Keratinocyte (primary cell): ENCODE measurements around the gene OSMR. TPM values are rescaled to one million over a fixed set of nuclear protein-coding genes. Genes with fewer than 3 reads are reported as not detected.

Experiments used
- DNase-seq: peaks from one replicate; pipeline ENCODE4 v3.0.0-alpha.2; 2011; ENCODE audit warnings: low read depth, missing footprints, low spot score
- FAIRE-seq: peaks from 2 replicates; lab custom pipeline; 2011; peaks lifted over from hg19 to GRCh38; lab: Jason Lieb, UNC
- H2AFZ ChIP-seq: 2 replicates; pipeline ENCODE4 v1.6.0; 2012; ENCODE audit warnings: low read length, control low read depth, inconsistent platforms; ENCODE audit not compliant: control insufficient read depth
- H3K27ac ChIP-seq: 2 replicates; pipeline ENCODE4 v1.5.1; 2011; ENCODE audit warnings: low read length; ENCODE audit not compliant: control insufficient read depth, insufficient read depth
- H3K27me3 ChIP-seq: 3 replicates; pipeline ENCODE4 v1.6.0; 2011; ENCODE audit warnings: low read length; ENCODE audit not compliant: control insufficient read depth, insufficient read depth; ENCODE audit errors: extremely low read depth
- H3K36me3 ChIP-seq, 2 experiments: 2 replicates in 1 of 2; 3 replicates in 1 of 2; pipeline ENCODE4 v1.5.1; 2011; ENCODE audit warnings: low read length in 2 of 2, mild to moderate bottlenecking in 1 of 2; ENCODE audit not compliant: control insufficient read depth in 2 of 2, insufficient read depth in 2 of 2; ENCODE audit errors: extremely low read depth in 1 of 2
- H3K4me1 ChIP-seq: 3 replicates; pipeline ENCODE4 v1.5.1; 2011; ENCODE audit warnings: low read length; ENCODE audit not compliant: control insufficient read depth, insufficient read depth; ENCODE audit errors: extremely low read depth
- H3K4me2 ChIP-seq: 3 replicates; pipeline ENCODE4 v1.6.0; 2011; ENCODE audit warnings: low read depth, low read length; ENCODE audit not compliant: control insufficient read depth, insufficient read depth; ENCODE audit errors: extremely low read depth
- H3K4me3 ChIP-seq, 3 experiments: fragments of 200-600 bp in 1 of 3; sonication (generic) in 1 of 3; 2 replicates in 2 of 3; 3 replicates in 1 of 3; pipeline ENCODE4 v1.5.1; 2011 to 2016; ENCODE audit warnings: low read length in 3 of 3, mild to moderate bottlenecking in 3 of 3, control low read depth in 2 of 3, inconsistent platforms in 1 of 3, low read depth in 1 of 3, mixed read lengths in 1 of 3, mixed run types in 1 of 3, moderate library complexity in 1 of 3; ENCODE audit not compliant: control insufficient read depth in 2 of 3, insufficient read depth in 2 of 3; ENCODE audit errors: extremely low read depth in 1 of 3
- H3K79me2 ChIP-seq: 2 replicates; pipeline ENCODE4 v1.6.0; 2012; ENCODE audit warnings: low read length; ENCODE audit not compliant: control insufficient read depth, insufficient read depth
- H3K9ac ChIP-seq: 3 replicates; pipeline ENCODE4 v1.6.0; 2011; ENCODE audit warnings: low read length; ENCODE audit not compliant: control insufficient read depth, insufficient read depth; ENCODE audit errors: extremely low read depth
- H3K9me1 ChIP-seq: 3 replicates; pipeline ENCODE4 v1.6.0; 2011; ENCODE audit warnings: low read length; ENCODE audit not compliant: control insufficient read depth, insufficient read depth; ENCODE audit errors: extremely low read depth
- H3K9me3 ChIP-seq: 2 replicates; pipeline ENCODE4 v1.5.1; 2012; ENCODE audit warnings: low read depth, low read length; ENCODE audit not compliant: control insufficient read depth
- H4K20me1 ChIP-seq: 3 replicates; pipeline ENCODE4 v1.6.0; 2011; ENCODE audit warnings: low read length; ENCODE audit not compliant: control insufficient read depth, insufficient read depth; ENCODE audit errors: extremely low read depth
- EZH2 ChIP-seq: IDR thresholded peaks from one replicate; pipeline ENCODE4 v1.6.1; 2012; ENCODE audit warnings: inconsistent platforms, mild to moderate bottlenecking, low read length, moderate library complexity
- dilution Hi-C: fragments of 300-500 bp; cut with MboI; formaldehyde crosslinking; loops from one replicate; pipeline ENCODE4 v1.7.0; 2020; ENCODE audit warnings: low sequenced_read_pairs; ENCODE audit not compliant: extremely low pct_ligation_motif_present
- polyA plus RNA-seq, 5 experiments: library from polyadenylated mRNA; depleted of rRNA in 3 of 5; stranded (reverse) in 3 of 5; stranded (forward) in 1 of 5; unstranded in 1 of 5; fragments of >200 nt; gene quantifications; 1 replicate in 1 of 5; 2 replicates in 3 of 5; 3 replicates in 1 of 5; pipeline versions ENCODE4 v1.2.1 to v1.2.3, GENCODE V29; 2011 to 2012; ENCODE audit warnings: missing spikeins in 2 of 5, low read depth in 1 of 5, low replicate concordance in 1 of 5
- TF ChIP-seq, protein P1 (sequence below), 3 experiments: IDR thresholded peaks in 1 of 3; conservative IDR thresholded peaks in 1 of 3; optimal IDR thresholded peaks in 1 of 3; 2 replicates in 2 of 3; 3 replicates in 1 of 3; pipeline versions ENCODE3 to v1.5.1; 2011; ENCODE audit warnings: low read length in 3 of 3, mild to moderate bottlenecking in 3 of 3, moderate library complexity in 2 of 3, control low read depth in 1 of 3, inconsistent platforms in 1 of 3; ENCODE audit not compliant: insufficient read depth in 2 of 3; ENCODE audit errors: extremely low read depth in 1 of 3

OSMR gene
- polyA plus RNA-seq, 1 donor (not counting 4 experiments of a cell fraction or from before 2014, with no cell fraction given): 43.8 TPM

DNA sequence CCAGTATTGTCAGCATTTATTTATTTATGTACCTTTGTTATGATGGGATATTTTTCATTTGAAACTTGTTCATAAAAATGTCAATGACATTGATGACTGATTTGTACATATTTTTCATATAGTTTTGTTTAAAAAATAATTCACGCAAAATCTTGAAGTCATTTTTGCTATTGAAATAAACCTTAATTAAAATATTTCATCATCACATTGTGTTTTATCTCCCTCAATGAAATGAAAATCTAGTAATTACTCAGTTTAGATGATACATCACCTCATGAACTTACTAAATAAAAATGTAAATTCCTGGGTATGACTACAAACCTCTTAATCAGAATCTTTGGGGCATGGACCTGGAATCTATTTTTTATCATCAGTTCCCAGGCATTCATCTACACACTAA is 89.6 kb downstream of the OSMR start:
- no peaks in the 10 kb centered on the region for H3K27me3 ChIP-seq
- no peak for TF ChIP-seq EZH2
- TF ChIP-seq, protein P1, sequence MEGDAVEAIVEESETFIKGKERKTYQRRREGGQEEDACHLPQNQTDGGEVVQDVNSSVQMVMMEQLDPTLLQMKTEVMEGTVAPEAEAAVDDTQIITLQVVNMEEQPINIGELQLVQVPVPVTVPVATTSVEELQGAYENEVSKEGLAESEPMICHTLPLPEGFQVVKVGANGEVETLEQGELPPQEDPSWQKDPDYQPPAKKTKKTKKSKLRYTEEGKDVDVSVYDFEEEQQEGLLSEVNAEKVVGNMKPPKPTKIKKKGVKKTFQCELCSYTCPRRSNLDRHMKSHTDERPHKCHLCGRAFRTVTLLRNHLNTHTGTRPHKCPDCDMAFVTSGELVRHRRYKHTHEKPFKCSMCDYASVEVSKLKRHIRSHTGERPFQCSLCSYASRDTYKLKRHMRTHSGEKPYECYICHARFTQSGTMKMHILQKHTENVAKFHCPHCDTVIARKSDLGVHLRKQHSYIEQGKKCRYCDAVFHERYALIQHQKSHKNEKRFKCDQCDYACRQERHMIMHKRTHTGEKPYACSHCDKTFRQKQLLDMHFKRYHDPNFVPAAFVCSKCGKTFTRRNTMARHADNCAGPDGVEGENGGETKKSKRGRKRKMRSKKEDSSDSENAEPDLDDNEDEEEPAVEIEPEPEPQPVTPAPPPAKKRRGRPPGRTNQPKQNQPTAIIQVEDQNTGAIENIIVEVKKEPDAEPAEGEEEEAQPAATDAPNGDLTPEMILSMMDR (optimal IDR thresholded peaks at IDR 0.05 in 1 of 3, IDR thresholded peaks at IDR 0.05 in 1 of 3, conservative IDR thresholded peaks at IDR 0.05 in 1 of 3; ENCODE audit: extremely low read depth in 1 of 3, insufficient read depth in 2 of 3, low read length in 3 of 3): no peak
- peaks cover 10 to 35% of the 10 kb centered on the region in 2 experiments for H3K36me3 ChIP-seq
- H3K79me2 ChIP-seq: no peaks in the 10 kb centered on the region
- DNase-seq (no peak), FAIRE-seq (no peak)
- no peaks in the 10 kb centered on the region for H3K4me1 ChIP-seq
- dilution Hi-C loops: no loop called here
- no peak overlapping the region for H3K4me2 ChIP-seq
- no peaks in the 10 kb centered on the region for H3K9me3 ChIP-seq
- no peak overlapping the region for H3K4me3 ChIP-seq
- H4K20me1 ChIP-seq: no peaks in the 10 kb centered on the region
- no peaks in the 10 kb centered on the region for H3K9me1 ChIP-seq
- H3K27ac ChIP-seq: no peak overlapping the region
- H2AFZ ChIP-seq: no peak overlapping the region
- no peak overlapping the region for H3K9ac ChIP-seq

DNA sequence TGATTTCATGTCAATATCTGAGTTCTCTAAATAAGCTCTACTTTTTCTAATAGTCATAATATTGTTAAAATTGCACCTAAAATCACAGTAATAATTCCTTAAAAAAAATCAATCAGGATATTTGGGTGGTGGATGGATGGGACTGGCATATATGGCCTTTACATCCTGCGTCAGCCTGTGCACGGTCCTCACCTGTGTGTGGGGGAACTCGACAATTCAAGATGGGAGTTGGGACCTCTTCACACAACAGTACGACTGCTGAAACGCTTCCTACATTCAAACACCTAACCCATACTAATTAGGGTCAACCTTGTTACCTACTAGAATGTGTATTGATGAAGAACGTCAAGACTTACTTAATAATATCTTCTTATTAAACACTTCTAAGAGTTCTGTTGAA is 90.5 kb downstream of the OSMR start:
- H4K20me1 ChIP-seq: no peaks in the 10 kb centered on the region
- H3K4me1 ChIP-seq: no peaks in the 10 kb centered on the region
- FAIRE-seq (no peak), DNase-seq (no peak)
- H3K4me2 ChIP-seq: no peak overlapping the region
- H3K36me3 ChIP-seq: peaks cover 10 to 32% of the 10 kb centered on the region in 2 experiments
- no peaks in the 10 kb centered on the region for H3K9me1 ChIP-seq
- no peaks in the 10 kb centered on the region for H3K79me2 ChIP-seq
- no peak overlapping the region for H3K27ac ChIP-seq
- no peak overlapping the region for H3K4me3 ChIP-seq
- H2AFZ ChIP-seq: no peak overlapping the region
- dilution Hi-C loops: no loop called here
- no peaks in the 10 kb centered on the region for H3K27me3 ChIP-seq
- H3K9me3 ChIP-seq: no peaks in the 10 kb centered on the region
- TF ChIP-seq EZH2: no peak
- TF ChIP-seq, protein P1 (optimal IDR thresholded peaks at IDR 0.05 in 1 of 3, IDR thresholded peaks at IDR 0.05 in 1 of 3, conservative IDR thresholded peaks at IDR 0.05 in 1 of 3; ENCODE audit: extremely low read depth in 1 of 3, insufficient read depth in 2 of 3, low read length in 3 of 3): no peak
- no peak overlapping the region for H3K9ac ChIP-seq
